ENCODE data around the gene PTOV1.

GRCh38 chr19:49829200-49829599 is 21.8 kb upstream of the PTOV1 start:
- TF ChIP-seq, protein P1, sequence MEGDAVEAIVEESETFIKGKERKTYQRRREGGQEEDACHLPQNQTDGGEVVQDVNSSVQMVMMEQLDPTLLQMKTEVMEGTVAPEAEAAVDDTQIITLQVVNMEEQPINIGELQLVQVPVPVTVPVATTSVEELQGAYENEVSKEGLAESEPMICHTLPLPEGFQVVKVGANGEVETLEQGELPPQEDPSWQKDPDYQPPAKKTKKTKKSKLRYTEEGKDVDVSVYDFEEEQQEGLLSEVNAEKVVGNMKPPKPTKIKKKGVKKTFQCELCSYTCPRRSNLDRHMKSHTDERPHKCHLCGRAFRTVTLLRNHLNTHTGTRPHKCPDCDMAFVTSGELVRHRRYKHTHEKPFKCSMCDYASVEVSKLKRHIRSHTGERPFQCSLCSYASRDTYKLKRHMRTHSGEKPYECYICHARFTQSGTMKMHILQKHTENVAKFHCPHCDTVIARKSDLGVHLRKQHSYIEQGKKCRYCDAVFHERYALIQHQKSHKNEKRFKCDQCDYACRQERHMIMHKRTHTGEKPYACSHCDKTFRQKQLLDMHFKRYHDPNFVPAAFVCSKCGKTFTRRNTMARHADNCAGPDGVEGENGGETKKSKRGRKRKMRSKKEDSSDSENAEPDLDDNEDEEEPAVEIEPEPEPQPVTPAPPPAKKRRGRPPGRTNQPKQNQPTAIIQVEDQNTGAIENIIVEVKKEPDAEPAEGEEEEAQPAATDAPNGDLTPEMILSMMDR (IDR thresholded peaks at IDR 0.05), result no peak
- TF ChIP-seq POLR2A (IDR thresholded peaks at IDR 0.05), result no peak

Data from testis (tissue), 2 donors.